Endothelial cell (in vitro differentiated cells): ENCODE data around the gene SAMD13. TPM values are rescaled to one million over a fixed set of nuclear protein-coding genes. Genes with fewer than 3 reads are reported as not detected.

Source experiments
- DNase-seq: peaks from one replicate; pipeline ENCODE4 v3.0.0; 2021; ENCODE audit warnings: low spot score
- H3K27ac Mint-ChIP-seq: one replicate; pipeline ENCODE4 v1.8.0; 2021; ENCODE audit warnings: mixed read lengths, inconsistent platforms; ENCODE audit not compliant: unreplicated experiment
- H3K27me3 Mint-ChIP-seq: one replicate; pipeline ENCODE4 v1.8.0; 2021; ENCODE audit warnings: mild to moderate bottlenecking, moderate library complexity, mixed read lengths, inconsistent platforms; ENCODE audit not compliant: unreplicated experiment
- H3K36me3 Mint-ChIP-seq: one replicate; pipeline ENCODE4 v1.8.0; 2021; ENCODE audit warnings: mild to moderate bottlenecking, low read depth, mixed read lengths, inconsistent platforms; ENCODE audit not compliant: unreplicated experiment
- H3K4me1 Mint-ChIP-seq: one replicate; pipeline ENCODE4 v1.8.0; 2021; ENCODE audit warnings: mild to moderate bottlenecking, mixed read lengths, inconsistent platforms; ENCODE audit not compliant: unreplicated experiment
- H3K4me3 Mint-ChIP-seq: one replicate; pipeline ENCODE4 v1.8.0; 2021; ENCODE audit warnings: mild to moderate bottlenecking, mixed read lengths, inconsistent platforms; ENCODE audit not compliant: unreplicated experiment
- H3K9me3 Mint-ChIP-seq: one replicate; pipeline ENCODE4 v1.8.0; 2021; ENCODE audit warnings: mixed read lengths, inconsistent platforms; ENCODE audit not compliant: unreplicated experiment
- long read RNA-seq: library from polyadenylated mRNA; unstranded; transcript quantifications from one replicate; pipeline ENCODE4 v2.0.0, GENCODE V29; 2020; ENCODE audit not compliant: unreplicated experiment
- total RNA-seq: library from RNA; stranded (reverse); fragmentation: NEBNext Ultra II Directional; extraction: Animal tissue kit (Norgen Biotek cat#: 25700); gene quantifications from one replicate; pipeline ENCODE4 v1.2.1, GENCODE V29; 2021; ENCODE audit not compliant: unreplicated experiment
- TF ChIP-seq, protein P1 (sequence below): fragments of 200-600 bp; sonication (generic); IDR thresholded peaks from one replicate; pipeline ENCODE4 v1.5.0; 2021; ENCODE audit warnings: antibody characterized with exemption; ENCODE audit not compliant: unreplicated experiment

Gene SAMD13
- total RNA-seq: 1.8 TPM
- long read RNA-seq: 0 reads

DNA sequence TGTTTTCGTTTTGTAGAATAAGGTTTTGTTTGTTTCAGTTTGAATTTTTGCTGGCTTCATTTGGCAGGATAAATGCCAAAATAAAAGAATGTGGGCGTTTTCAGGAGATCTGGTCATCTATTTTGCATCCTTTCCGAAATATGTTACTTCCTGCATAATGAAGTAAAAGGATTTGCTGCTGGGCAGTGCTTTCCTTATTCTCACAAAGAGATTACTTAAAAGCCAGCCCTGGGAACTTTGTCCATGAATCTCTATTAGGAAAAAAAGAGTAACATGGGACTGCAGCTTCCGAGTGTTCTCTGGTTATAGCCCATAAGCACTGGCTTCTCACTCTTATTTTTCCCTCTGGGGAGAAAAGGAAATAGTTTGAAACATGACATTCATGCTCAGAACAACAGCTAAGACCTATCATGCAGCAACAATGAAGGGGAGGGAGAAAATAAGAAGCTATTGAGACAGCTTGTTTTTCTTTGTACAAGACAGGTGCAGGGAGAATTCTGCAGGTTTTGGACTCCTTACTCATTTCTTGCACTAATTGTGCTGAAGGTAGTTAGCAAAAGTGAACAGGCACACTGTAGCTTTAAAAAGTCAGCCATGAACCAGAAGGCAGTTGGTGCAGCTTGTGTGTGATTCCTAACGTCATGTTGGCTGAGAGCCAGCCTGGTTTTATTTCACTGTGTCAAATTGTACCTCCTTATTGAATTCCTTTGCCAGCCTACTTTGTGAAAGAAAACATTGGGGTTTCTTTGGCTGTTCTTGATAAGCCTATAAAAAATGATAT is at the start of gene SAMD13:
SAMD13 (plus strand) TSS at position 705 of the 781 bp plus-strand sequence. CDS start 1,527 bp downstream, outside the sequence.
- peak within 1 kb of the TSS; percentile 72 for H3K4me3 Mint-ChIP-seq

GRCh38 chr1:84253036-84253435 is 48.5 kb upstream of the SAMD13 start:
- H3K4me3 Mint-ChIP-seq: no peak overlapping the region
- H3K27ac Mint-ChIP-seq: no peak overlapping the region
- H3K27me3 Mint-ChIP-seq: peaks cover 2% of the 10 kb centered on the region
- no peaks in the 10 kb centered on the region for H3K4me1 Mint-ChIP-seq
- TF ChIP-seq, protein P1, sequence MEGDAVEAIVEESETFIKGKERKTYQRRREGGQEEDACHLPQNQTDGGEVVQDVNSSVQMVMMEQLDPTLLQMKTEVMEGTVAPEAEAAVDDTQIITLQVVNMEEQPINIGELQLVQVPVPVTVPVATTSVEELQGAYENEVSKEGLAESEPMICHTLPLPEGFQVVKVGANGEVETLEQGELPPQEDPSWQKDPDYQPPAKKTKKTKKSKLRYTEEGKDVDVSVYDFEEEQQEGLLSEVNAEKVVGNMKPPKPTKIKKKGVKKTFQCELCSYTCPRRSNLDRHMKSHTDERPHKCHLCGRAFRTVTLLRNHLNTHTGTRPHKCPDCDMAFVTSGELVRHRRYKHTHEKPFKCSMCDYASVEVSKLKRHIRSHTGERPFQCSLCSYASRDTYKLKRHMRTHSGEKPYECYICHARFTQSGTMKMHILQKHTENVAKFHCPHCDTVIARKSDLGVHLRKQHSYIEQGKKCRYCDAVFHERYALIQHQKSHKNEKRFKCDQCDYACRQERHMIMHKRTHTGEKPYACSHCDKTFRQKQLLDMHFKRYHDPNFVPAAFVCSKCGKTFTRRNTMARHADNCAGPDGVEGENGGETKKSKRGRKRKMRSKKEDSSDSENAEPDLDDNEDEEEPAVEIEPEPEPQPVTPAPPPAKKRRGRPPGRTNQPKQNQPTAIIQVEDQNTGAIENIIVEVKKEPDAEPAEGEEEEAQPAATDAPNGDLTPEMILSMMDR: no peak
- no peaks in the 10 kb centered on the region for H3K36me3 Mint-ChIP-seq
- DNase-seq: no peak
- no peaks in the 10 kb centered on the region for H3K9me3 Mint-ChIP-seq

More for the DNA sequence above, at the start of gene SAMD13:
- DNase-seq: no peak
- peaks cover 3% of the 10 kb centered on the region for H3K9me3 Mint-ChIP-seq
- peaks cover 4% of the 10 kb centered on the region for H3K27me3 Mint-ChIP-seq
- H3K4me1 Mint-ChIP-seq: peaks cover 31% of the 10 kb centered on the region
- H3K27ac Mint-ChIP-seq: peak within 1 kb of the TSS; percentile 57
- peaks cover 3% of the 10 kb centered on the region for H3K36me3 Mint-ChIP-seq
- TF ChIP-seq, protein P1: no peak

DNA sequence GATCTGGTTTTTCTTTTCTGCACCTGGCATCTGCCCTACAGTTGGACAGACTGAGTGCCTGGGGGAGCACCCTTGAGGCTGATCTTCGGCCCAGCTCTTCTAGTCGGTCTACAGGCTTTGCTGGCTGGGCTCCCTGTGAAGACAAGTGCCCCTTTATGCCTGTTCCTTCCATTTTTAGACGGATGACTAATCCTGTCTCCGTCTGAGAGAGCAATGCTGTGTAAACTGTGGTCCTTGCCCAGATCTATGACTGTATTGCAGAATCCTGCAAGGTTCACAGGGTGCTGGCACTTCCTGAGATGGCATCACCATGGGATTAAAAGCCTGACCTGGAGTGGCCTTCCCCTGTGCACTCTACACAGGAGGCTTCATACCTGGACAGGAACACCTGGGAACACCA is 47.6 kb upstream of the SAMD13 start:
- Mint-ChIP-seq H3K27ac (no peak overlapping the region), H3K27me3 (peaks cover 2% of the 10 kb centered on the region), H3K9me3 (no peaks in the 10 kb centered on the region), H3K4me1 (no peaks in the 10 kb centered on the region), H3K36me3 (no peaks in the 10 kb centered on the region), H3K4me3 (no peak overlapping the region)
- DNase-seq: no peak
- TF ChIP-seq, protein P1: no peak

DNA sequence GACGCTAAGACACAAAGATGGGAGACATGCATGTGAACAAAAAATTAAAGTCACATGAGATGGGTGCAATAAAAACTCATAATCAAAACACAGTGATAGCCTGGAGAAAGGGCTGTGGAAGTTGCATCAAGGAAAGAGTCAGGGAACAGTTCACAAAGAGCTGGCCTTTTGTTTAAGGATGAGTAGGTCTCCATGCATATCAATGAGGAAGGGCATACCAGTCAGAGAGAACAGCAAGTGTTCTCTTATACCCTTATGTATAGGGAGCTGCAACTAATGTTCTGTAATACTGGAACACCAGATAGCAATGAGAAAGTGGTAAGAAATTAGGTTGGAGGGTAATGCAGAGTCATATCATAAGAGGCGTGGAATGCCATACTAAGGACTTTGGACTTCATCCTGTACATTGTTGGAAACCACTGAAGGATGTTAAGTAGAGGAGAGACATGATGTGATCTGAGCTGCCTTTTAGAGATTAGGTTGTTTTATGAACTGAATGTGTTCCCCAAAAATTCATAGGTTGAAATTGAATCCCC is 46.7 kb upstream of the SAMD13 start:
- Mint-ChIP-seq H3K4me1 (no peaks in the 10 kb centered on the region), H3K36me3 (no peaks in the 10 kb centered on the region), H3K4me3 (no peak overlapping the region), H3K27me3 (peaks cover 2% of the 10 kb centered on the region), H3K9me3 (no peaks in the 10 kb centered on the region), H3K27ac (no peak overlapping the region)
- TF ChIP-seq, protein P1: no peak
- no peak for DNase-seq

GRCh38 chr1:84255582-84255981 is 45.9 kb upstream of the SAMD13 start:
- Mint-ChIP-seq H3K36me3 (no peaks in the 10 kb centered on the region), H3K27me3 (no peaks in the 10 kb centered on the region), H3K9me3 (no peaks in the 10 kb centered on the region), H3K4me1 (no peaks in the 10 kb centered on the region), H3K4me3 (no peak overlapping the region), H3K27ac (no peak overlapping the region)
- no peak for DNase-seq
- TF ChIP-seq, protein P1: no peak
